Heart right ventricle (tissue), 16 donors: Measurements from ENCODE around the gene IFRD2. TPM values are rescaled to one million over a fixed set of nuclear protein-coding genes. Genes with fewer than 3 reads are reported as not detected.

Source experiments
- ATAC-seq, 8 donors: fragments of 200-7000 bp; cut with Tn5 transposase; one replicate each; pipeline ENCODE4 v1.9.1; 2020; ENCODE audit warnings: mild to moderate bottlenecking in 8 of 8, moderate library complexity in 8 of 8, moderate number of reproducible peaks in 1 of 8
- DNase-seq, 2 donors: peaks; one replicate each; pipeline ENCODE4 v3.0.0-alpha.2; 2020
- H3K27ac ChIP-seq, 10 donors: fragments of 200-600 bp; sonication (generic) in 2 of 10; one replicate each; pipeline versions ENCODE4 v1.5.0 to v1.8.0; 2020 to 2022; ENCODE audit warnings: mild to moderate bottlenecking in 3 of 10
- H3K27me3 ChIP-seq, 7 donors: fragments of 200-600 bp; one replicate each; pipeline ENCODE4 v1.8.0; 2021 to 2022; ENCODE audit warnings: mild to moderate bottlenecking in 2 of 7
- H3K36me3 ChIP-seq, 9 donors: fragments of 200-600 bp; sonication (generic) in 1 of 9; one replicate each; pipeline versions ENCODE4 v1.5.0 to v1.8.0; 2020 to 2022; ENCODE audit warnings: mild to moderate bottlenecking in 2 of 9
- H3K4me1 ChIP-seq, 9 donors: fragments of 200-600 bp; sonication (generic) in 1 of 9; one replicate each; pipeline versions ENCODE4 v1.5.0 to v1.8.0; 2020 to 2022; ENCODE audit warnings: mild to moderate bottlenecking in 4 of 9
- H3K4me3 ChIP-seq, 10 donors: fragments of 200-600 bp; sonication (generic) in 2 of 10; one replicate each; pipeline versions ENCODE4 v1.5.0 to v1.8.0; 2020 to 2022; ENCODE audit warnings: mild to moderate bottlenecking in 7 of 10, moderate library complexity in 2 of 10
- H3K9me3 ChIP-seq, 11 donors: fragments of 200-600 bp in 10 of 11; sonication (generic) in 2 of 11; one replicate each; pipeline versions ENCODE4 v1.5.0 to v1.8.0; 2013 to 2022; ENCODE audit warnings: mild to moderate bottlenecking in 2 of 11, control low read depth in 1 of 11, moderate library complexity in 1 of 11
- CTCF ChIP-seq, 9 donors: fragments of 200-600 bp; sonication (generic) in 2 of 9; IDR thresholded peaks; one replicate each; pipeline versions ENCODE4 v1.5.0 to v1.8.0; 2021 to 2022; ENCODE audit warnings: antibody characterized with exemption in 9 of 9, mild to moderate bottlenecking in 5 of 9, moderate library complexity in 1 of 9
- WGBS, 2 donors: extraction: QIAGEN DNeasy Blood & Tissue Kit; methylation state at CpG; one replicate each; pipeline ENCODE4 v1.1.7; 2013; ENCODE audit warnings: inconsistent platforms in 1 of 2; 5-methylcytosine and 5-hydroxymethylcytosine counted together
- intact Hi-C, 10 donors: fragments of 100-400 bp; cut with DNase I; formaldehyde crosslinking; loops; one replicate each; pipeline versions ENCODE4 v1.11.1 to v1.14.2; 2022
- polyA plus RNA-seq, 2 donors: library from polyadenylated mRNA; stranded (reverse); fragments of 200-250 nt; gene quantifications; one replicate each; pipeline ENCODE4 v1.2.3, GENCODE V29; 2013
- total RNA-seq, 10 donors: library from RNA; stranded (reverse); fragmentation: NEBNext Ultra II Directional in 3 of 10; extraction: Animal tissue kit (Norgen Biotek cat#: 25700) in 3 of 10; gene quantifications; one replicate each; pipeline versions ENCODE4 v1.2.1 to v1.2.4, GENCODE V29; 2021 to 2023
- donor health status: Arrhythmogenic right ventricular cardiomyopathy.
- donor health status: ischemic (EF 13 %, LVEDD 7.1; RV severe dilation, severe dysfunction).
- donor health status: healthy with polysubstance abuse.
- donor health status: DM: no; HTN: yes; CAD: no.
- donor health status: DM: no; HTN: no; CAD: no.
- donor health status: ischemic (EF 25% LVEDD 6.9; RV normal size, moderate dysfunction).
- donor health status: ischemic (EF 25% LVEDD 5.7; RV mildly dilated, moderate dysfunction).
- donor health status: healthy.
- donor health status: DM: yes; HTN: yes; CAD: no.
- donor health status: Ischemic cardiomyopathy.
- donor health status: ischemic (EF 35%, LVEDD 5.7; RV mildly dilated, moderate dysfunction).
- donor health status: nonischemic (EF 11% LVEDD 7.7; RV severe dilation, severe dysfunction).
- donor health status: DM: yes; HTN: yes; CAD: no.
- donor health status: PGD.
- donor health status: ischemic (EF 29% LVEDD 5.4; RV normal size, mild dysfunction).
- donor health status: nonischemic (EF 23%, LVEDD 6.1; RV moderate dilation, normal function).

Gene IFRD2
- total and polyA plus RNA-seq, 12 donors, result 45.3 to 123 (median 57.0) TPM

GRCh38 chr3:50323614-50324199, 31.5 kb upstream of the IFRD2 start:
- Histone ChIP-seq H3K4me1 (peaks cover 29 to 85% (median 70%) of the 10 kb centered on the region in 9 donors), H3K4me3 (peak overlapping the region in 6 of 10 donors; percentile 12 to 86 (median 78)), H3K27me3 (no peaks in the 10 kb centered on the region), H3K9me3 (no peaks in the 10 kb centered on the region), H3K36me3 (peaks cover 0 to 37% (median 12%) of the 10 kb centered on the region in 9 donors), H3K27ac (peak overlapping the region; percentile 91 to 99 (median 97))
- TF ChIP-seq CTCF (IDR thresholded peaks at IDR 0.05), result peak in 3 of 9 donors; percentile 13 to 22 (median 15)
- 49 to 61% methylated on average over 5 of the region's 5 CpGs for WGBS, 2 donors
- intact Hi-C loops, result loop anchor here in 5 of 10 donors (1.0 to 10.0 kb wide), 7 partner anchors 49 to 97 kb away; partner anchors contain the start of genes GNAI2 (in 1 of the 5) and SEMA3B (in 1 of the 5)
- ATAC-seq, result peak; percentile 1 to 58 (median 44)
- peak; percentile 73 to 77 for DNase-seq

- 33 to 50% methylated on average over 4 of the region's 4 CpGs for WGBS, 2 donors
These were observed 30.9 kb upstream of the IFRD2 start for GRCh38 chr3:50323092-50323600.

GRCh38 chr3:50322386-50323091, 30.3 kb upstream of the IFRD2 start, which contains the start of gene HYAL2:
TSS of gene HYAL2 (minus strand) at chr3:50322745. CDS start at chr3:50320489, 2,256 bp downstream.
- H3K36me3 ChIP-seq, result peaks cover 0 to 48% (median 23%) of the 10 kb centered on the region in 9 donors
- 33 to 43% methylated on average over 31 of the region's 31 CpGs for WGBS, 2 donors
- peak; percentile 1 to 46 (median 32) for ATAC-seq
- no peaks in the 10 kb centered on the region for H3K9me3 ChIP-seq
- intact Hi-C loops, result loop anchor here in 4 of 10 donors (5.0 to 10.0 kb wide), 4 partner anchors 50 to 85 kb away; partner anchors contain the start of genes GNAI2 (in 1 of the 4) and SEMA3B (in 1 of the 4)
- TF ChIP-seq CTCF (IDR thresholded peaks at IDR 0.05), result no peak
- no peaks in the 10 kb centered on the region for H3K27me3 ChIP-seq
- H3K27ac ChIP-seq, result peak within 1 kb of the TSS; percentile 91 to 99 (median 97)
- H3K4me3 ChIP-seq, result peak within 1 kb of the TSS; percentile 57 to 88 (median 80)
- DNase-seq, result peak; percentile 82 to 87
- peaks cover 32 to 90% (median 74%) of the 10 kb centered on the region in 9 donors for H3K4me1 ChIP-seq

More at GRCh38 chr3:50323092-50323600, 30.9 kb upstream of the IFRD2 start:
- DNase-seq (peak in 1 of 2 donors; percentile 86), ATAC-seq (peak; percentile 4 to 52 (median 22))
- H3K4me3 ChIP-seq, result peak overlapping the region in 9 of 10 donors; percentile 57 to 88 (median 81)
- H3K9me3 ChIP-seq, result no peaks in the 10 kb centered on the region
- H3K36me3 ChIP-seq, result peaks cover 0 to 42% (median 17%) of the 10 kb centered on the region in 9 donors
- peaks cover 29 to 85% (median 70%) of the 10 kb centered on the region in 9 donors for H3K4me1 ChIP-seq
- no peak for TF ChIP-seq CTCF (IDR thresholded peaks at IDR 0.05)
- H3K27me3 ChIP-seq, result no peaks in the 10 kb centered on the region
- H3K27ac ChIP-seq, result peak overlapping the region; percentile 91 to 99 (median 97)
- intact Hi-C loops, result loop anchor here in 4 of 10 donors (5.0 to 10.0 kb wide), 4 partner anchors 51 to 86 kb away; partner anchors contain the start of genes GNAI2 (in 1 of the 4) and SEMA3B (in 1 of the 4)

- intact Hi-C loops, result loop anchor here in 4 of 10 donors (5.0 to 10.0 kb wide), 4 partner anchors 50 to 85 kb away; partner anchors contain the start of genes GNAI2 (in 1 of the 4) and SEMA3B (in 1 of the 4)
- Histone ChIP-seq H3K27ac (peak overlapping the region; percentile 91 to 99 (median 97)), H3K27me3 (no peaks in the 10 kb centered on the region), H3K9me3 (no peaks in the 10 kb centered on the region), H3K36me3 (peaks cover 0 to 53% (median 28%) of the 10 kb centered on the region in 9 donors), H3K4me1 (peaks cover 30 to 90% (median 74%) of the 10 kb centered on the region in 9 donors), H3K4me3 (peak overlapping the region; percentile 57 to 88 (median 80))
- 18 to 21% methylated on average over 14 of the region's 14 CpGs for WGBS, 2 donors
- ATAC-seq (no peak), DNase-seq (no peak)
- TF ChIP-seq CTCF (IDR thresholded peaks at IDR 0.05), result peak in 1 of 9 donors; percentile 5
These were observed 29.8 kb upstream of the IFRD2 start for GRCh38 chr3:50322115-50322385.
